Upper lobe of right lung (tissue), 1 donor: ENCODE measurements around the gene MBNL2. TPM values are rescaled to one million over a fixed set of nuclear protein-coding genes. Genes with fewer than 3 reads are reported as not detected.

Source experiments
- ATAC-seq: fragments of 200-7000 bp; cut with Tn5 transposase; one replicate; pipeline ENCODE4 v1.9.1; 2020; ENCODE audit warnings: mild to moderate bottlenecking, moderate library complexity
- DNase-seq: peaks from one replicate; pipeline ENCODE4 v3.0.0-alpha.2; 2020
- H3K27ac ChIP-seq: fragments of 200-600 bp; one replicate; pipeline ENCODE4 v1.8.0; 2022
- H3K27me3 ChIP-seq: fragments of 200-600 bp; one replicate; pipeline ENCODE4 v1.8.0; 2022; ENCODE audit warnings: mild to moderate bottlenecking
- H3K36me3 ChIP-seq: fragments of 200-600 bp; one replicate; pipeline ENCODE4 v1.8.0; 2022
- H3K4me1 ChIP-seq: fragments of 200-600 bp; one replicate; pipeline ENCODE4 v1.8.0; 2022
- H3K4me3 ChIP-seq: fragments of 200-600 bp; one replicate; pipeline ENCODE4 v1.8.0; 2022; ENCODE audit warnings: mild to moderate bottlenecking
- H3K9me3 ChIP-seq: fragments of 200-600 bp; one replicate; pipeline ENCODE4 v1.8.0; 2022
- intact Hi-C: fragments of 100-400 bp; cut with DNase I; formaldehyde crosslinking; loops from one replicate; pipeline ENCODE4 v1.11.0; 2022
- total RNA-seq: library from RNA; stranded (reverse); fragmentation: NEBNext Ultra II Directional; extraction: Animal tissue kit (Norgen Biotek cat#: 25700); gene quantifications from one replicate; pipeline ENCODE4 v1.2.1, GENCODE V29; 2021
- TF ChIP-seq, protein P1 (sequence below): fragments of 200-600 bp; IDR thresholded peaks from one replicate; pipeline ENCODE4 v1.8.0; 2022; ENCODE audit warnings: antibody characterized with exemption
- donor health status: DM: no; HTN: yes; CAD: no; lungs with severe emphysema.

Gene MBNL2
- total RNA-seq, 1 donor from 2014 or later, result 60.6 TPM

DNA sequence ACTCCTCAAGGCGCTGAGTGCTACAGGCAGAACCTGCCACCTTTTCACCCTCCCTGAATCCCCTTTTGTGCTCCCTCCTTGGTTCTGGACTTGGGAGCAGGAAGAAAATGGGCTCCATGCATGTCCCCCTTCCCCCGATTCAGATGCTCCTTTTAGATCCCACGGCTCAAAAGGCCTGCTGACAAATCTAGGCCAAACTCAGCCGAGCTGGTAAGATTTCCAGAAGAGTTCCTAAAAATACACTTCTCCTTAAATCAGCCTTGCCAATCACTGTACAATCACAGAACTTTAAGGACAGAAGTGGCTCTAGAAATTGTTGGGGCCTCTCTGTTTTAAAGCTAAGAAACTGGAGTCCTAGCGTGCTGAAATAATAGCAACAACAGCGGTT, 37.3 kb downstream of the MBNL2 start:
- H3K36me3 ChIP-seq, result no peaks in the 10 kb centered on the region
- TF ChIP-seq, protein P1, sequence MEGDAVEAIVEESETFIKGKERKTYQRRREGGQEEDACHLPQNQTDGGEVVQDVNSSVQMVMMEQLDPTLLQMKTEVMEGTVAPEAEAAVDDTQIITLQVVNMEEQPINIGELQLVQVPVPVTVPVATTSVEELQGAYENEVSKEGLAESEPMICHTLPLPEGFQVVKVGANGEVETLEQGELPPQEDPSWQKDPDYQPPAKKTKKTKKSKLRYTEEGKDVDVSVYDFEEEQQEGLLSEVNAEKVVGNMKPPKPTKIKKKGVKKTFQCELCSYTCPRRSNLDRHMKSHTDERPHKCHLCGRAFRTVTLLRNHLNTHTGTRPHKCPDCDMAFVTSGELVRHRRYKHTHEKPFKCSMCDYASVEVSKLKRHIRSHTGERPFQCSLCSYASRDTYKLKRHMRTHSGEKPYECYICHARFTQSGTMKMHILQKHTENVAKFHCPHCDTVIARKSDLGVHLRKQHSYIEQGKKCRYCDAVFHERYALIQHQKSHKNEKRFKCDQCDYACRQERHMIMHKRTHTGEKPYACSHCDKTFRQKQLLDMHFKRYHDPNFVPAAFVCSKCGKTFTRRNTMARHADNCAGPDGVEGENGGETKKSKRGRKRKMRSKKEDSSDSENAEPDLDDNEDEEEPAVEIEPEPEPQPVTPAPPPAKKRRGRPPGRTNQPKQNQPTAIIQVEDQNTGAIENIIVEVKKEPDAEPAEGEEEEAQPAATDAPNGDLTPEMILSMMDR, result no peak
- no peak overlapping the region for H3K27ac ChIP-seq
- DNase-seq, result no peak
- intact Hi-C loops, result no loop called here
- no peaks in the 10 kb centered on the region for H3K27me3 ChIP-seq
- H3K4me3 ChIP-seq, result no peak overlapping the region
- H3K4me1 ChIP-seq, result peaks cover 77% of the 10 kb centered on the region
- no peaks in the 10 kb centered on the region for H3K9me3 ChIP-seq
- no peak for ATAC-seq

DNA sequence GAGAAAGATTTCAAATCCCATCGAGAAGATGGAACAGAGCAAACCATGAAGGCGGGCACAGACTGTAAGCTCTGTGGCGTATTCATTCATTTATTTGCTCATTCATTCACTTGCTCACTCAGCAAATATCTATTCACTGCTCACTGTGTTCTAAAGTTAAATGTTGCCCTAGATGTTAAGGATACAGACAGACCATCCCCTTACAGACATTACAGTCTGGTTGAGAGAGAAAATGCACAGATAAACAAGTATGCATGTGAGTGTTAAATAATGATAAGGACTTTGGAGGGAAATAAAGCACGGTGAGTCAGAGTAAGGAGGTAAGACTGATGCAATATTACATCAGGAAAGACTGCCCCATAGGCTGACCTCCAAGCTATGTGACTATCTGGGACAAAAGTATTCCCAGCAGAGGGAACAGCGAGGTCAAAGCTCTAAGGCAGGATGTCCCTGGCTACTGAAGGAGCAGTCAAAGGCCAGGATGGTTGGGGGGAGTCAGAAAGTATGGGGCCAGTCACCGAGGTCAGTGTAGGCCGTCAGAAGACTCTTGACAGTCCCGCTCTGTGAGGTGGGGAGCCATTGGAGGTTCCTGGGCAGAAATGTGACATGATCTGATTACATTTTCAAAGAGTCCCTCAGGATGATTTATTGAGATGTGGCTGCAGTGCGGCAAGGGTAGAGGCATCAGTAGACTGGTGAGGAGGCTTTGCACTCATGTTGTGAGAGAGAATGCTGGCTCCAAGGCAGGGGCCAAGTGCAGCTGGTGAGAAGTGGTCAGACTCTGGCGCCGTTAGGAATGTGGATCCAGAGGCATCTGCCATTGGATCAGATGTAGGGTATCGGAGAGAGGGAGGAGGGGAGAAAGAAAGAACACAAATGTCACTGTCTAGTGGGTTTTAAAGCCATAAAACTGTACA, 37.9 kb downstream of the MBNL2 start:
- Histone ChIP-seq H3K27me3 (no peaks in the 10 kb centered on the region), H3K4me3 (no peak overlapping the region), H3K36me3 (no peaks in the 10 kb centered on the region), H3K27ac (peak overlapping the region; percentile 4), H3K9me3 (no peaks in the 10 kb centered on the region), H3K4me1 (peaks cover 73% of the 10 kb centered on the region)
- intact Hi-C loops, result no loop called here
- TF ChIP-seq, protein P1, result no peak
- no peak for DNase-seq
- ATAC-seq, result peak; percentile 11

DNA sequence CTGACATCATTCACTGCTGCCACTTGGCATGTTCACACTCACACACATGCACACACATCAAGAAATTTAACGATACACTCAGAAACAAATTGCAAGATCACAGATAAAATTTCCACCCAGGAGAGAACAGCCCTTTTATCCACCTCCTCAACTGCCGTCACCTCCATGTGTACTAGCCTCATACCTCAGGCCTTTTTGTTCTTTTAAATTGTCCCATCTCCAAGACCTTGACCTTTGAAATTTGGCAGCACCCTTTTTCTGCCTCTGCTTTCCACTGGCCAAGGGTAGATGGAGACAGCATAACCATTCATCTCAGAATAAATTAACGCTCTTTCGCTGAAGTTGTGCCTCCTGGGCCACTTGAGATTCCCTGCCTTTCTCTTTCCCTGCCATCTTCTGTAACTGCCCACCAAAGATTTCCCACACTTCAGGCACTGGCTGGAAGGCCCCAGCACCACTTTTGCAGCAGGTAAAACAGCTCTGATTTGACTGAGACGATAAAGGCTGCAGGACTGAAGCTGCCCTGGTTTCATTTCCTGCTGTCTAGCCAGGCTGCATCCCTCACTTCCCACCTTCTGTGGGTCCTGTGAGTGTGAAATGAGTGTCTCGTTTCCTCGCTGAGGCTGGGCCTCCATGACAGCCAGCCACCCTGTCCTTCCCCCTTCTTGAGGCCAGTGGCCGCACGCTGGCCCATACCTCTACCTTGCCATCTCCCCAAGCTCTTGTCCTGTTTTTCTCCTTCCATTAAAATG, 39.3 kb downstream of the MBNL2 start:
- TF ChIP-seq, protein P1, result no peak
- no peaks in the 10 kb centered on the region for H3K27me3 ChIP-seq
- DNase-seq, result no peak
- H3K9me3 ChIP-seq, result no peaks in the 10 kb centered on the region
- intact Hi-C loops, result no loop called here
- no peak overlapping the region for H3K4me3 ChIP-seq
- no peak overlapping the region for H3K27ac ChIP-seq
- no peaks in the 10 kb centered on the region for H3K36me3 ChIP-seq
- peak; percentile 5 for ATAC-seq
- peaks cover 67% of the 10 kb centered on the region for H3K4me1 ChIP-seq

- DNase-seq, result no peak
- Histone ChIP-seq H3K36me3 (no peaks in the 10 kb centered on the region), H3K4me1 (peaks cover 67% of the 10 kb centered on the region), H3K9me3 (no peaks in the 10 kb centered on the region), H3K27ac (no peak overlapping the region), H3K27me3 (no peaks in the 10 kb centered on the region), H3K4me3 (no peak overlapping the region)
- intact Hi-C loops, result no loop called here
- TF ChIP-seq, protein P1, result no peak
- ATAC-seq, result no peak
Measured at GRCh38 chr13:97262058-97262457, 39.9 kb downstream of the MBNL2 start.

GRCh38 chr13:97263160-97263559, 41.0 kb downstream of the MBNL2 start:
- TF ChIP-seq, protein P1, result no peak
- no peaks in the 10 kb centered on the region for H3K36me3 ChIP-seq
- H3K4me3 ChIP-seq, result no peak overlapping the region
- DNase-seq, result no peak
- H3K9me3 ChIP-seq, result no peaks in the 10 kb centered on the region
- H3K4me1 ChIP-seq, result peaks cover 65% of the 10 kb centered on the region
- ATAC-seq, result no peak
- H3K27ac ChIP-seq, result no peak overlapping the region
- intact Hi-C loops, result no loop called here
- H3K27me3 ChIP-seq, result no peaks in the 10 kb centered on the region
